Measurements from ENCODE around the gene ARAP3. TPM values are rescaled to one million over a fixed set of nuclear protein-coding genes. Genes with fewer than 3 reads are reported as not detected.
"Not testable (repeated sequence)": the region's sequence is repeated elsewhere in the genome, so short reads cannot be mapped to it uniquely, and the experiment has no call there.

ARAP3 gene
- polyA plus RNA-seq, 1 experiment, result 3.5 TPM

DNA sequence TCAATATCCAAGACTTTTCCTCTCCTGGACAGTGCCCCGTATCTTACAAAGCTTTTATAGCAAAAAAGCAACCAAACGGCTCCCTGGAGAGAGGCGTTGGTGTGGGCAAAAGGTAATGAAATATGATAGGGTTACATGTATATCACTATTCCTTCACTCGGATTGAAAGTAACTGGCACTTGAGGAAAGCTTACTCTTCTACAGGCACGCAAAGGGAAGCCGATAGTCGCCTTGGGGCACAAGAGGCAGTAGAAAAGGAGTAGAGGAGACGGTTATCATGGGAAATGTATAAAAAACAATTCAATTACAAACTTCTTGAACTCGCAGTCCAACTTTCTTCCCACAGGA, 64.4 kb downstream of the ARAP3 start:
- POLR2A ChIA-PET, result interaction anchor here (1.5 kb wide), 1 partner anchor 19 kb away, joined by 4 read pairs; the partner anchor contains the start of genes HDAC3 and RELL2

GRCh38 chr5:141617128-141617527, 64.9 kb downstream of the ARAP3 start:
- Histone ChIP-seq H3K4me3 (ENCODE audit: low read depth, low read length) (peak overlapping the region; percentile 74; the same call in 1 of the 2 replicates), H3K9me3 (ENCODE audit: control insufficient read depth, insufficient read depth, low read length) (no peaks in the 10 kb centered on the region; the same call in 1 of the 2 replicates), H3K27me3 (ENCODE audit: control insufficient read depth, insufficient read depth, low read length) (no peaks in the 10 kb centered on the region), H3K27ac (ENCODE audit: low read depth, low read length) (no peak overlapping the region)
- CTCF ChIA-PET, result interaction anchor here (0.6 to 19.3 kb wide), 8 partner anchors 9 to 187 kb away, joined by 3 to 465 read pairs (median 4); partner anchors contain the start of genes PCDHGA12 and RELL2
- TF ChIP-seq, protein P1, sequence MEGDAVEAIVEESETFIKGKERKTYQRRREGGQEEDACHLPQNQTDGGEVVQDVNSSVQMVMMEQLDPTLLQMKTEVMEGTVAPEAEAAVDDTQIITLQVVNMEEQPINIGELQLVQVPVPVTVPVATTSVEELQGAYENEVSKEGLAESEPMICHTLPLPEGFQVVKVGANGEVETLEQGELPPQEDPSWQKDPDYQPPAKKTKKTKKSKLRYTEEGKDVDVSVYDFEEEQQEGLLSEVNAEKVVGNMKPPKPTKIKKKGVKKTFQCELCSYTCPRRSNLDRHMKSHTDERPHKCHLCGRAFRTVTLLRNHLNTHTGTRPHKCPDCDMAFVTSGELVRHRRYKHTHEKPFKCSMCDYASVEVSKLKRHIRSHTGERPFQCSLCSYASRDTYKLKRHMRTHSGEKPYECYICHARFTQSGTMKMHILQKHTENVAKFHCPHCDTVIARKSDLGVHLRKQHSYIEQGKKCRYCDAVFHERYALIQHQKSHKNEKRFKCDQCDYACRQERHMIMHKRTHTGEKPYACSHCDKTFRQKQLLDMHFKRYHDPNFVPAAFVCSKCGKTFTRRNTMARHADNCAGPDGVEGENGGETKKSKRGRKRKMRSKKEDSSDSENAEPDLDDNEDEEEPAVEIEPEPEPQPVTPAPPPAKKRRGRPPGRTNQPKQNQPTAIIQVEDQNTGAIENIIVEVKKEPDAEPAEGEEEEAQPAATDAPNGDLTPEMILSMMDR (IDR thresholded peaks at IDR 0.05; ENCODE audit: low read depth, low read length), result no peak
- POLR2A ChIA-PET, result interaction anchor here (1.5 kb wide), 1 partner anchor 19 kb away, joined by 4 read pairs; the partner anchor contains the start of genes HDAC3 and RELL2
- DNase-seq (ENCODE audit: low read depth, low spot score), result no peak

More for the DNA sequence above, 64.4 kb downstream of the ARAP3 start:
- DNase-seq (ENCODE audit: low read depth, low spot score), result no peak
- CTCF ChIA-PET, result interaction anchor here (0.8 to 19.3 kb wide), 7 partner anchors 10 to 54 kb away, joined by 3 to 465 read pairs (median 4); partner anchors contain the start of gene RELL2
- TF ChIP-seq, protein P1 (IDR thresholded peaks at IDR 0.05; ENCODE audit: low read depth, low read length), result no peak
- Histone ChIP-seq H3K27ac (ENCODE audit: low read depth, low read length) (peak overlapping the region; percentile 42), H3K9me3 (ENCODE audit: control insufficient read depth, insufficient read depth, low read length) (no peaks in the 10 kb centered on the region; the same call in 1 of the 2 replicates), H3K27me3 (ENCODE audit: control insufficient read depth, insufficient read depth, low read length) (no peaks in the 10 kb centered on the region), H3K4me3 (ENCODE audit: low read depth, low read length) (peak overlapping the region; percentile 74)

GRCh38 chr5:141615991-141616720, 65.9 kb downstream of the ARAP3 start:
- ChIA-PET CTCF (interaction anchor here (0.6 to 19.3 kb wide), 6 partner anchors 9 to 186 kb away, joined by 3 to 465 read pairs (median 10); partner anchors contain the start of gene PCDHGA12), POLR2A (interaction anchor here (1.5 kb wide), 1 partner anchor 20 kb away, joined by 4 read pairs; the partner anchor contains the start of genes HDAC3 and RELL2)
- TF ChIP-seq, protein P1 (IDR thresholded peaks at IDR 0.05; ENCODE audit: low read depth, low read length), result no peak
- Histone ChIP-seq H3K9me3 (ENCODE audit: control insufficient read depth, insufficient read depth, low read length) (no peaks in the 10 kb centered on the region; the same call in 1 of the 2 replicates), H3K27ac (ENCODE audit: low read depth, low read length) (no peak overlapping the region), H3K4me3 (ENCODE audit: low read depth, low read length) (no peak overlapping the region), H3K27me3 (ENCODE audit: control insufficient read depth, insufficient read depth, low read length) (no peaks in the 10 kb centered on the region)
- no peak for DNase-seq (ENCODE audit: low read depth, low spot score)

DNA sequence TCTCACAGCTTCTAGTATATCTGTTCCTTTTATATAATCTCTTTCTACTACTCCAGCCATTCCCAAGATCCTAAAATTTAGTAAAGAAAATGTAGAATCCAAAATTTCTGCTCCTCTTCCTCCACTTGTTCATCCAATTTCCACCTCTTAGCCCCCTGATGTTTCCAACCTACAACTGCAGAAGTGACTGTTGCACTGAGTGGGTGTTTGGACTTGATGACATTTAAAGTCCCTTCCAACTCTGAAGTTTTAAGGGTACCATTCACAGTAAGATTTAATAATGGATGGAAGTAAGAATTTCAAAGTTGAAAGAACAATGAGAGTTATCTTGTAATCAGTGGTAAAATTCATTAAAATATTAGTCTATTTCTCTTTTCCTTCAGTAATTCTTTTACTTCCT, 68.7 kb downstream of the ARAP3 start:
- ChIA-PET POLR2A (no interaction called here), CTCF (interaction anchor here (19.3 kb wide), 1 partner anchor 21 kb away, joined by 465 read pairs; no protein-coding TSS in a partner anchor)
- Histone ChIP-seq H3K9me3 (ENCODE audit: control insufficient read depth, insufficient read depth, low read length) (no peaks in the 10 kb centered on the region), H3K27me3 (ENCODE audit: control insufficient read depth, insufficient read depth, low read length) (no peaks in the 10 kb centered on the region), H3K4me3 (ENCODE audit: low read depth, low read length) (no peak overlapping the region), H3K27ac (ENCODE audit: low read depth, low read length) (no peak overlapping the region)
- TF ChIP-seq, protein P1 (IDR thresholded peaks at IDR 0.05; ENCODE audit: low read depth, low read length), result no peak
- DNase-seq (ENCODE audit: low read depth, low spot score), result no peak

GRCh38 chr5:141611289-141611688, 70.7 kb downstream of the ARAP3 start:
- H3K9me3 ChIP-seq (ENCODE audit: control insufficient read depth, insufficient read depth, low read length), result no peaks in the 10 kb centered on the region
- CTCF ChIA-PET, result interaction anchor here (19.3 kb wide), 1 partner anchor 19 kb away, joined by 465 read pairs; no protein-coding TSS in a partner anchor
- no peak overlapping the region for H3K4me3 ChIP-seq (ENCODE audit: low read depth, low read length)
- TF ChIP-seq, protein P1 (IDR thresholded peaks at IDR 0.05; ENCODE audit: low read depth, low read length), result no peak
- no peak overlapping the region for H3K27ac ChIP-seq (ENCODE audit: low read depth, low read length)
- no peaks in the 10 kb centered on the region for H3K27me3 ChIP-seq (ENCODE audit: control insufficient read depth, insufficient read depth, low read length)
- POLR2A ChIA-PET, result no interaction called here
- no peak for DNase-seq (ENCODE audit: low read depth, low spot score)

- DNase-seq (ENCODE audit: low read depth, low spot score); POLR2A ChIA-PET; H3K4me3 ChIP-seq (ENCODE audit: low read depth, low read length); H3K27ac ChIP-seq (ENCODE audit: low read depth, low read length); H3K9me3 ChIP-seq (ENCODE audit: control insufficient read depth, insufficient read depth, low read length); H3K27me3 ChIP-seq (ENCODE audit: control insufficient read depth, insufficient read depth, low read length): not testable (repeated sequence)
- CTCF ChIA-PET, result interaction anchor here (1.0 to 19.3 kb wide), 3 partner anchors 8 to 46 kb away, joined by 3 to 465 read pairs (median 65); partner anchors contain the start of gene DIAPH1
Measured at GRCh38 chr5:141609921-141610320, 72.1 kb downstream of the ARAP3 start.
